Fibroblast of lung (primary cell): Measurements from ENCODE around the gene PCGF2.

Source experiments
- CTCF ChIP-seq, 2 donors: IDR thresholded peaks in 1 of 2; conservative IDR thresholded peaks in 1 of 2; 1 replicate in 1 of 2; 2 replicates in 1 of 2; pipeline ENCODE4 v1.5.1; 2011 to 2012; ENCODE audit warnings: low read length in 2 of 2, control low read depth in 1 of 2, inconsistent platforms in 1 of 2, low read depth in 1 of 2, mild to moderate bottlenecking in 1 of 2
- EZH2 ChIP-seq: IDR thresholded peaks from 2 replicates; pipeline ENCODE4 v1.5.1; 2012; ENCODE audit warnings: low read length, control low read depth, mild to moderate bottlenecking; ENCODE audit errors: missing control alignments

- no peak for TF ChIP-seq EZH2
- no peak for TF ChIP-seq CTCF (conservative IDR thresholded peaks at IDR 0.05 in 1 of 2, IDR thresholded peaks at IDR 0.05 in 1 of 2; ENCODE audit: low read depth in 1 of 2, low read length in 2 of 2)
Measured at GRCh38 chr17:38687286-38687685, 60.9 kb downstream of the PCGF2 start.
